CD4-positive, alpha-beta T cell treated with Interferon alpha-2 for 1 hour (primary cell): ENCODE data around the gene RRM1.
A peak's percentile ranks its signal among the peaks of the same experiment; 100 is the strongest.
"Not testable (repeated sequence)": the region's sequence is repeated elsewhere in the genome, so short reads cannot be mapped to it uniquely, and the experiment has no call there.

Experiments
- DNase-seq, 2 donors: peaks; one replicate each; pipeline ENCODE4 v3.0.0-alpha.2; 2020 to 2022

The RRM1 gene

DNA sequence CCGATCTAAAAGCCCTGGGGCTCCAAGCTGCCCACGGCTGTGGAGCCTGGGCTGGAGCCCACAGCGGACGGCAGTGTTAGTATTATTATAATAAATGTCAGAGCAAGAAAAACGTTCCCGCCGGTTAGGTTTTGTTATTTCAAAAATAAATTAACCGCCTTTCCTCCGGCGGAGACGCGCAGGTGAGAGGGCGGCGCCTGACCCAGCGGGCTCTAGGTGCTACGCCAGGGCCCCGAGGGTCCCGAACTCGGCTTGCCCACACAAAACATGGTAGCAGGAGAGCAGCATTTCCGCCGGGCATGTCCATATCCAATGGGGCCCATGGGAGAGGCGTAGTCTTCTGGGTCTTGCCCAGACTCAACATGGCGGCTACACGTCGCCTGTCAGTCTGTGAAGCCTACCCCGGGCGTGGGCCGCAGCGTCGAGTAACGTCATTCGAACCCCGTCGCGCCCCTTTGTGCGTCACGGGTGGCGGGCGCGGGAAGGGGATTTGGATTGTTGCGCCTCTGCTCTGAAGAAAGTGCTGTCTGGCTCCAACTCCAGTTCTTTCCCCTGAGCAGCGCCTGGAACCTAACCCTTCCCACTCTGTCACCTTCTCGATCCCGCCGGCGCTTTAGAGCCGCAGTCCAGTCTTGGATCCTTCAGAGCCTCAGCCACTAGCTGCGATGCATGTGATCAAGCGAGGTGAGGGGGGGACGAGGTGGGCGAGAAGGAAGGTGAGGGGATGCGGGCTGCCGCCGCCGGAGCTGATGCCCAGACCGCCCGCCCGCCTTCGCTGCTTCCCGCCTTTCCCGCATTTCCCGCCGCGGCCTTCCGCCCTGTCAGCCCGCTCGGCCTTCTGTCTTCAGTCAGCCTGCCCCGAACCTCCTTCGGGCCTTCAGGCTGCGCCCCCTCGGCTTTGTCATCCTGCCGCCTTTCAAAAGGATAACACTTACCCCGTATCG, at the start of gene RRM1:
Gene RRM1 (plus strand): TSS at position 452 of the 944 bp plus-strand sequence. CDS start 214 bp downstream, at position 666.
- DNase-seq, result peak; percentile 95

DNA sequence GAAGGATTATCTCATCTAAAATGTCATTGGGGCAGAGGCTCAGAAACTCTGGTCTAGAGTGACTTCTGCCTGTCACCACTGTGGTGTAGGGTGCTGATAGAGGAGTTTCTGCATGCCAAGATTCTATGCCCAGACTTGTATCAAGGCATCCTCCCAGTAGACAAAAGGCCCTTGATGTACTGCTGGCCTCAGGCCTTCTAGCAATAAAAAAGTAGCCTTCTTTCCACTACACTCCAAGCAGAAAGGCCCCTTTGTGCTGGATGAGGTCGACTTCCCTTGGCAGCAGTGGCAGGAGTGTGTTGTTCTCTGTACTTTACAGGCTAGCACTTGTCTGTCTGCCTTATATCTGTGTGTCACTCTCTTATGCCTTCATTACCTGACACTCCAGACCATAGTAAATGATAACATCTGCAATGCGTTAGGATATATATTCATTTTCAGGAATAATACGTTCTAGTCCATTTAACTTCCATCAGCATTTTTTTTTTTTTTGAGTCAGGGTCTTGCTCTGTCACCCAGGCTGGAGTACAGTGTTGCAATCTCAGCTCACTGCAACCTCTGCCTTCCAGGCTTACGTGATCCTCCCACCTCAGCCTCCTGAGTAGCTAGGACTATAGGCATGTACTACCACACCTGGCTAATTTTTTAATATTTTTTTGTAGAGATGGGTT, 49.5 kb upstream of the RRM1 start:
- DNase-seq, result no peak

DNA sequence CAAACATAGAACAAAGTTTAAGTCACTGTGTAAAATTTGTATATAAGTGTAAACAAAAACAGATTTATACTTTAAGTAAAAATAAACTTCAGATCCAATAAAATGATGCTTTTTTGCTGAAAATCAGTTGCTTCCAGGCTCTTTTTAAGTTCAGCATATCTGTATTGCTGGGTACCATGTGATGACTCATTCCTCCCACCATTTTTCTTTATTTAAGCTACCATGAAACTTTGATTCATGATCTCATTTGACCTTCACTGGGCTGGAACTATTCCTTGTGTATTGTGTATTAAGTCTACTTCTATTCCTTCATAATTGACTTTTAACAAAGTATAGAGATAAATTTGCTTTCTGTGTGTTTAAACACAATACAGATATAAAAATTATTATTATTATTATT, 46.3 kb upstream of the RRM1 start:
- no peak for DNase-seq

DNA sequence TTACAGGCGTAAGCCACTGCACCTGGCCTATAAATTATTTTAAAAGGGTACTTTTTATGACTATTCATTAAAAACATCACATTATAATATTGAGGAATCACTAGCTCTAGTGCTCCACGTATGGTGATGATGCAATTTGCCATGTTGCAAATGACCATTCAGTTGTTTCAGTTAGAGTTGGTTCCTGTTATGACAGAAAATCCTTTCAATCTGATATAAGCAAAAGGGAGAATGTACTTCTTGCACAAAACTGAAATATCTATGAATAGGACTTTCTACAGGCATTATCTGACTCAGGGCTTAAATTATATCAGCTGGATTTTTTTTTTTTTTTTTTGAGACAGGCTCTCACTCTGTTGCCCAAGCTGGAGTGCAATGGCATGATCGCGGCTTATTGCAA, 45.6 kb upstream of the RRM1 start:
- DNase-seq, result peak in 1 of 2 donors; percentile 15

DNA sequence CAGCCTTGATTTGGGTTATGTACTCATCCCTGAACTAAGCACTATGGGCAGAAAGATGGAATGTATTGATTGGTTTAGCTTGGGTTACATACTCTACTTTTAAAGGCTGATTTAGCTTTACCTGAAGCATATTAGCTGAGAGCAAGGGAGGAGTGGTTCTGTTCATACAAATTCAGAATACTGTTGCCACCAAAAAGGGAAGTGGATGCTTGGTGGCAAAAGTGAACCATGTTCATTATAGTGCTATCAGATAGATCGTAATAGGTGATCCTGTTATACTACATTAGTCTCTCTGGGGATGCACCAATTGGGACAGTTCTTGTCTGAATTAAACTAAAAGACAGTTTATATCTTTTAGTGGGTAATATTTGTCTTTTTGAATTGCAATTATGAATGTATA, 44.5 kb upstream of the RRM1 start:
- no peak for DNase-seq

DNA sequence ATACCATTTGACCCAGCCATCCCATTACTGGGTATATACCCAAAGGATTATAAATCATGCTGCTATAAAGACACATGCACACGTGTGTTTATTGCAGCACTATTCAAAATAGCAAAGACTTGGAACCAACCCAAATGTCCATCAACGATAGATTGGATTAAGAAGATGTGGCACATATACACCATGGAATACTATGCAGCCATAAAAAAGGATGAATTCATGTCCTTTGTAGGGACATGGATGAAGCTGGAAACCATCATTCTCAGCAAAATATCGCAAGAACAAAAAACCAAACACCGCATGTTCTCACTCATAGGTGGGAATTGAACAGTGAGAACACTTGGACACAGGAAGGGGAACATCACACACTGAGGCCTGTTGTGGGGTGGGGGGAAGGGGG, 41.4 kb upstream of the RRM1 start:
- DNase-seq, result not testable (repeated sequence)

DNA sequence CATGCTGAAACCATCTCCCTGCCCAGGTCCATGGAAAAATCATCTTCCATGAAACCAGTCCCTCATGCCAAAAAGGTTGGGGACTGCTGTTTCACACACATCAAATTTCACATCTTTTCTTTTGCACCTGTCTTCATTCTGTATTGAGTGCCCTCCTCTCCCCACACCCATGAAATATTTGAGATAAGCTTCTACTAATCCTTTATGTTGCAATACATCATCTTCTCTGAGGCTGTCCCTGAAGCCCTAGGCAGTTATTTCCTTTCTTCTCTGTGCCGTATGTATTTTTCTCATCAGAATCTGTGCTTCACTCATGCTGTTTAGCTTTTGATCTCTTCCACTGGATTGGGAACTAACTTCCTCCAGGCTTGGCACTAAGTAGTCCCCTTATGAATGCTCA, 40.0 kb upstream of the RRM1 start:
- DNase-seq, result no peak

DNA sequence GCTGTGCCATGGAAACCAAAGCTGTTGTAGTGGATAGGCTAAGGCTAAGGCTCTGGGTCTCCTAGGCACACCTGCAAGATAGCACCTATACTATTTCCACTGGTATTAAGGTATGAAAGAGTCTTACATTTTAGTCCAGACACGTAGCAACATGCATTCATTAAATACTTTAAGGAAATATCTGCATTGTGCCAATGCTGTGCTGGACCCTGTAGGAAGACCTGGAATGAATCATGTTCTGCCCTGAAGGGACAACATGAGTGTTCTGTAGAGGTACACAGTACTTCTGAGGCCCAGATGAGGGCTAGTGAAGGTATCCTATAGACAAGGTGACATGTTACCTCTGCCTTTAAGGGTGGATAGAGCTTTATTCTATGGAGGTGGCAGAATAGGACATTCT, 35.2 kb upstream of the RRM1 start:
- DNase-seq, result no peak

DNA sequence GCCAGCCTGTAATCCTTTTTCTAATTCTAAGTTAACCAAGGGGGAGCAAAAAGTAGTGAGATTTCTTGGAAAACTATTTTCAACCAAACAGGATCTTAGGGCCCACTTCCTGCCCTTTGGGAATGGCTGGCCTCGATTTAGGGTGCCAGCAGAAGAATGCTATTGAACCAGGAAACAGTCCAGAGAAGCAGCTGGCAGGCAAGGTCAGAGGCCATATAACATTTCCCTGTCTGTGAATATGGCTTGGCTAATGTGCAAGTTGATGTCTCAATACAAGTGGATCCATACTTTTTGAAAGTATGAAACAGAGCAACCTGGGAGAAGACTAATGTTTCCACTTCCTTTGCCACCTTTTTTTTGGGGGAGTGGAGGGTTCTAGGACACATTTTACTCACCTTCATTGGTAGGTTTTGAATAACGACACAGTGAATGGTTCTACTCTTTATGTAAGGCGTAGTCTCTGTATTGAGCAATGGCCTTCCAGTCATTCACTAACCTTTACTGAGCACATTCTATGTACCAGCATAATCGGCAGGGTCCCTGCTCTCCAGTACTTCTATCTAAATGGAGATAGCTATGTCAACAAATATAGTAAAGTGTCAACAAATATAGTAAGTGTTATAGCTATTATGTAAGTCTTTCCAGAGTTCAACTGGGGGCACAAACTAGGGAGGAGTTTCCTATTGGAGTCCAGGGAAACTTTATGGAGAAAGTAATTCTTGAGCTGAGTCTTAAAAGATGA, 34.2 kb upstream of the RRM1 start:
- no peak for DNase-seq

DNA sequence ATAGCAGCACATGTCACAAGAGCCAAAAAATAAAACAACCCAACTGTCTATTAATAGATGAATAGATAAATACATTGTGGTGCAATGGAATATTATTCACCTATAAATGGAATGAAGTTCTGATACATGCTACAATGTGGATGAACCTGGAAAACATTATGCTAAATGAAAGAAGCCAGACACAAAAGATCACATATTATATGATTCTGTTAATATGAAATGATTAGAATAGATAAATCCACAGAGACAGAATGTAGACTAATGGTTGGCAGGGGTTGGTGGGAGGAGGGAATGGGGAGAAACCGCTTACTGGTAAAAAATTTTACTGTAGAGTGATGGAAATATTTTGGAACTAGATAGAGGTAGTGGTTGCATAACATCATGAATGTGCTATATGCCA, 32.9 kb upstream of the RRM1 start:
- DNase-seq, result no peak

DNA sequence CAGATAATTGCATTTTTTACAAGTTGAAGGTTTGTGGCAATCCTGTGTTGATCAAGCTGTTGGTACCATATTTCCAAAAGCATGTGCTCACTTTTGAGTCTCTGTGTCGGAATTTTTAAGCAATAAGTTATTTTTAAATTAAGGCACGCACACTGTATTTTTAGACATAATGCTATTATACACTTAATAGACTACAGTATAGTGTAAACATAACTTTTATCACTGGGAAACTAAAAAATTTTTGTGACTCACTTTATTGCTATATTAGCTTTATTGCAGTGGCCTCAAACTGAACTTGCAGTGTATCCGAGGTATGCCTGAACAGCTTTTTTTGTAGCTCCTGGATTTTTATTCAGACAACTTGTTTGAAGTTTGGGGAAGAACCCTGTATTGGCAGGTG, 31.3 kb upstream of the RRM1 start:
- no peak for DNase-seq

DNA sequence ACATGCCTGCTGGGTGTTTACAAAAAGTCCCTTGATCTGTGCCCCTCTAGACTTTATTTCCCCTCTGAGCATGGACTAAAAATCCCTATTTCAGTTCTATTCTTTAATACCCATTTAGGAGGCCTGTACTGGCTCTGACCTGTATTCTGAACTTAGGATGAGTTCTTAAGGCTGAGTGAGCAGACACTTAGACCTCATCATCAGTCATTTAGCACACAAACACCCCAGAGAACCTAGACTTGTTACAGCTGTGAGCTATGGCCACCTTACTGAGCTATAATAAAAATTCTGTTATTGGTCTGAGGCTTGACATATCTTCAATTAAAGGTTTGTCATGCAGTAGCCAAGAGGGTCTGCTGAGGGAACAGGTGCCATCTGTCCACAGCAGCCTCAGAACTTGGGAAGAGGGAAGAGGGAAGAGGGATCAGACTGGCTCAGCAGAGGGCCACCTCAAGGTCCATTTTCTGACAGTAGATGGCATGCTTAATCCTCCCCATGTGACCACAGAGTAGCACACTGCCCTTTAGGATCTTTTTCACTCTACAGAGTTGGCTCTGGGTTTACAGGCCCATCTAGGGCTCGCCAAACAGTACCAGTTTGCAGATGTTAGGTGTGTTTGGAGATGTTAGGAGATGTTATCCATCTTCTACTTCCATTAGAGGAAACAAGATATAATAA, 30.2 kb upstream of the RRM1 start:
- no peak for DNase-seq

DNA sequence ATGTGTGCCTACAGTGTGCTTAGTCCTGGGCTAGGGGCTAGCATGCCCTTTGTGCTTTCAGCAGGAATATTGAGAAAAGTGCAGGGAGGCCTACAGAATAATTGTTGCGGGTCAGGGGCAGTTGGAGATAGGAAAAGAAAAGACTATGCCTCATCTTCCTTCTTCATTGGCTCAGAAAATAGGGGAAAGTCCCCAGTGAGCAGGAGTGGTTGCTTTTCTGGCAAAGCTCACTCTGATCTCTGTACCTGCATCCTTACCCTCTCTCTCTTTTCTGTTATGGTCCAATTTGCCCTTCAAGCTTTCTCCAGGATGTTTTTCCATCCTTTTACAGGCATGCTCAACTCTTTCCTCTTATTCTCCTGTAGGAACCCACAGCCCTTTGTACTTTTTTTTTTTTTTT, 29.5 kb upstream of the RRM1 start:
- DNase-seq, result no peak

DNA sequence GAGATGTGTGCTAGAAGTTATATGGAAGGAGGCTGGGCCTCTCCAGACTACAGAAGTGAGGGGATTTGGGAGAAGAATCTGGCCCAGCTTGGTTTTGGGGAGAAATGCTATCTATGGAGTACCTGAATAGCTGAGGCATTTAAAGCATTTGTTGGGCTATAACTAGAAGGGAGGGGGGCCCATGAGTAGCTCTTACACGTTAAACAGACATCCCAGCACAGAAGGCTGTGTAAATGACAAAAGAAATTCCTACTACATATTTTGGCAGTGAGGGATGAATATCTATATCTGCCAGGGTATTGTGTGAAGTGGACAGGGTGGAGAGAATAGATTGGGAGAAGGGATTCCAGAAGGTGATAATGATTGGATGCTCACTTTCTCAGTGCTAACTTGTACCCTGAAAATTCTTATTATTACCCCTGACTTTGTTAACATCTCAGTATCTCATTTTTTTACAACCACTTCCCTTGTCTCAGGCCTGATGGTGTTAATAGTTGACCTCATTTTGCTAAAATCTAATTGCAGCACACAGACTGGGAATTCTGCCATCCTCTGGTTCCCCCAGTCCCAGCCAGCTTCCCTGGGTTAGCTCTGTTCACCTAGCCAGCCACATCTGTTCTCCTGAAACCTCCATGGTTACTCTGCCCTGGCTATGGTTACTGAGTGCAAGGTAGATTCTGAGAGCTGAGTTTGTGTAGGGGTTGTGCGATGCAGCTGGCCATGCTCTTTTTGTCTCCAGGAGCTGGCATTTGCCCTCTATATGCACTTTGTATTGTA, 28.8 kb upstream of the RRM1 start:
- no peak for DNase-seq

DNA sequence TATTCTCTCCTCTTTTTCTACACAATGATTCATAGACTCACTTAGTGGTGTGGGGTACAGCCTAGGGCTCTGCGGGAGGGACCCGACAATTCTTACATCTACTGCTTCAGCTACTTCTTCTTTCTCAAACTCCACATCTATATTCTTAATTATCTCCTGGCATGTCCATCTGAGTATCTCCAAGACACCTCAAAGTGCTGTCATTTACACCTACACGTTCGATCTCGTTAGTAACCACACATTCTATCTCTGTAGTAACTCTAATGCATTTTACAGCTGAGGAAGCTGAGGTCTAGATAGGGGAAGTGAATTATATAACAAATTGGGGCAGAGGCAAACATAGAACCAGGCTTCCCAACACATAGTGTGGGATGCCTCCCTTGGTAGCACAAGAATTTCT, 27.7 kb upstream of the RRM1 start:
- DNase-seq, result no peak

DNA sequence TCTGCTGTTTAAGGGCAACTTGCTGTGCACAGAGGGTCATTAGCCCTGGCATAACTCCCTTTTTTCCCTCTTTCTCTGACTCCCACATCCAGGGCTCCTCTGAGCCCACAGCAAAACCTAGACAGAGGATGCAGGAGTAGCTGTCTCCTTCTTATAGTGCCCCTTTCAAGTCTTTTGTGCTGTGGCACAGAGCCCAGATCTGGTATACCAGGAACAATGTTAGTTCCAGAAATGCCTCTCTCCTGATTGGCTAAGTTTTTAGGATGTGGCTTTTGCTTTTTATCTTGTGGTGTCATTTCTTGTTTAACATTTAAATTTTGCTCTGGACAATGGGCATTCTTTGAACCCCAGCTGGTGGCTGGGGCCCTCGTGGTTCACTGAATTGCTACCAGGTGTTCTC, 25.6 kb upstream of the RRM1 start:
- no peak for DNase-seq

DNA sequence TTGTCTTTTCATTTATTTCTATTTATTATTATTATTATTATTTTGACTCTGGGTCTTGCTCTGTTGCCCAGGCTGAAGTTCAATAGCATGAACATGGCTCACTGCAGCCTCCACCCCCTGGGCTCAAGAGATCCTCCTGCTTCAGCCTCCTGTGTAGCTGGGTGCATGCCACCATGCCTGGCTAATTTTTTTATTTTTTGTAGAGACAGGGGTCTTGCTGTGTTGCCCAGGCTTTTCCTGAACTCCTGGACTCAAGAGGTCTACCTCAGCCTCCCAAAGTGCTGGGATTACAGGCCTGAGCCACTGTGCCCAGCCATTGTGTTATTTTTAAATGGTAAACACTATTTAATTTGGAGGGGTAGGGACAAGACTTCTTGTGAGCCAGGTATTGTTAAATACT, 23.3 kb upstream of the RRM1 start:
- DNase-seq, result no peak

DNA sequence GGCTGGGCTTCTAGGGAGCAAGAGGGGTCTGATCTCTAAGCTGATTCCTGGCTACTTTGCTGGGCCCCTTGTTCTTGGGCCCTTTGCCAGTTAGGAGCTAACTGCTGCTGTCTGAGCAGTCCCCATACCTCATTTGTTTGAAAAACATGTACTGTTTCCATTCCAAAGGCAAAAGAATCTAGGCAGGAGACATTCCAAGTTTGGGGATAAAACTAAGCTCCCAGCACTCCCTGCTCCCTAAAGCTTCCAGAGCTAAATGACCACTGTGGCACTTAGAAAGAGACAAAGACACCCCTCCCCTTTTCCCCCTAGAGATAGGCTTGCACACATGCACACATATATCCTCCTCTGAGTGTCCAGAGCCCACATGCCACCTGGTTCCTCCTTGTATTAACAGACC, 22.7 kb upstream of the RRM1 start:
- DNase-seq, result no peak

DNA sequence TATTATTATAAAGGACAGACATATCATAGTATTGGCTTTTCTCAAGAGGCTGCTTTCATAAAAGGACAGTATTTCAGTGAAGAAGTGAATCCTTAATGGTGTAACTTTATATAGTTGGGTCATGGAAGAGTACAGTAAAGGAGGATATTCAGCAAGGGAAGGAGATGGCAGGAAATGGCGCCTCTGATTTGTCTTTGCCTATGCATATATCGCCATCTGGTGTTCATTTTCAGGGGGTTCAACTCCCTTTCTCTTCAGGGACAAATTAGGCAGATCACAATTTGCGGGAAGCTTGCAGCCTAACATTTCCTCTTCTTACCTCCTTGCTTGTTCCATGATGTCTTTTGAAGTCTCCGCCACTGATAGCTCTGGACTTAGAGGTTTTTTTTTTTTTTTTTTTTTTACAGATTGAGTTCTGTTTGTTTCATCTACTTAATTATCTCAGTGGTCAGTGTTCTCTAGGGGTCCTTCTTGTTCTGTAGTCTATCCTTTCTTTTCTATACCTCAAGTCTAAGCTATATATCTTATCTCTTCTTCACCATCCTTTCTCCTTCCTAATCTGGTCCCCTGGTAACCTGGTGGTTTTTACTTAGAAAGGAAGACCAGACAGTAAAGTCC, 21.8 kb upstream of the RRM1 start:
- DNase-seq, result peak; percentile 65 to 84

DNA sequence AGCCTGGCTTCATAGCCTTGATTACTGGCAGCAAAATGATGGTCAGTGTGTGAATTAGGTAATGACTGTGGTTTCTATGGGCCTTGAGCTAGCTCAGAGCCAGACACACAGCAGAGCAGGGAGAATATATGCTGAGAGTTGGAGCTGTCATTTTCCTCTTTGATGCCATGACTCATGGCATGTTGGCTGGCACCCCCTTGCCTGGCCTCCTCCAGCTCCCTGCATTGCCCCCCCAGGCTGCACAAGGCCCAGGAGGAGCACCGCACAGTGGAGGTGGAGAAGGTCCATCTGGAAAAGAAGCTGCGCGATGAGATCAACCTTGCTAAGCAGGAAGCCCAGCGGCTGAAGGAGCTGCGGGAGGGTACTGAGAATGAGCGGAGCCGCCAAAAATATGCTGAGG, 20.3 kb upstream of the RRM1 start:
- no peak for DNase-seq

DNA sequence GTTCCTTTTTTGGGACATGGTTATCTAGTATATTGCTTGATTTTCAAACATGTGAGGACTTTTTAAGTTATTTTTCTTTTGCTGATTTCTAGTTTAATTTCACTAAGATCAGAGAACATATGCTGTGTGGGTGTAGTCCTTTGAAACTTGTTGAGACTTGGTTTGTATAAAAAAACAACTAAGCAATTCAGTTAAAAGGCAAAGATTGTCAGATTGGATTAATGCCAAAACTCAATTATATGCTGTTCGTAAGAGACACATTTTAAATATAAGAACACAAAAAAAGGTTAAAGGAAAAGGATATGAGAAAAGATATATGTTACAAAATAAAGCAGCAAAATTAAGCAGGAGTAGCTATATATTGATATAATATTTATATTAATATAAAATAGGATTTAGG, 17.8 kb upstream of the RRM1 start:
- no peak for DNase-seq

DNA sequence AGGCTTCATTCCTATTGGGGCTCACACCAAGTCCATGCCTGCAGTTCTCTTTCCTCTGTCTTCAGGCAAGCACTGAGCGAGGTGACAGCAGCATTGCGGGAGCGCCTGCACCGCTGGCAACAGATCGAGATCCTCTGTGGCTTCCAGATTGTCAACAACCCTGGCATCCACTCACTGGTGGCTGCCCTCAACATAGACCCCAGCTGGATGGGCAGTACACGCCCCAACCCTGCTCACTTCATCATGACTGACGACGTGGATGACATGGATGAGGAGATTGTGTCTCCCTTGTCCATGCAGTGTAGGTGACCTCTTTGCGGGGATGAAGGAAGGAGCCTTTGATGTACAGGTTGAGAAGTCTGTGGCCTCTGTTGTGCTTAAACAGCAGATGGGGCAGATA, 11.4 kb upstream of the RRM1 start:
- DNase-seq, result no peak
